Keratinocyte (primary cell): Measurements from ENCODE around the gene MSANTD3. TPM values are rescaled to one million over a fixed set of nuclear protein-coding genes. Genes with fewer than 3 reads are reported as not detected.
A peak's percentile ranks its signal among the peaks of the same experiment; 100 is the strongest.

ENCODE experiments used
- DNase-seq: peaks from one replicate; pipeline ENCODE4 v3.0.0-alpha.2; 2011; ENCODE audit warnings: low read depth, missing footprints, low spot score
- FAIRE-seq: peaks from 2 replicates; lab custom pipeline; 2011; peaks lifted over from hg19 to GRCh38; lab: Jason Lieb, UNC
- H2AFZ ChIP-seq: 2 replicates; pipeline ENCODE4 v1.6.0; 2012; ENCODE audit warnings: low read length, control low read depth, inconsistent platforms; ENCODE audit not compliant: control insufficient read depth
- H3K27ac ChIP-seq: 2 replicates; pipeline ENCODE4 v1.5.1; 2011; ENCODE audit warnings: low read length; ENCODE audit not compliant: control insufficient read depth, insufficient read depth
- H3K27me3 ChIP-seq: 3 replicates; pipeline ENCODE4 v1.6.0; 2011; ENCODE audit warnings: low read length; ENCODE audit not compliant: control insufficient read depth, insufficient read depth; ENCODE audit errors: extremely low read depth
- H3K36me3 ChIP-seq, 2 experiments: 2 replicates in 1 of 2; 3 replicates in 1 of 2; pipeline ENCODE4 v1.5.1; 2011; ENCODE audit warnings: low read length in 2 of 2, mild to moderate bottlenecking in 1 of 2; ENCODE audit not compliant: control insufficient read depth in 2 of 2, insufficient read depth in 2 of 2; ENCODE audit errors: extremely low read depth in 1 of 2
- H3K4me1 ChIP-seq: 3 replicates; pipeline ENCODE4 v1.5.1; 2011; ENCODE audit warnings: low read length; ENCODE audit not compliant: control insufficient read depth, insufficient read depth; ENCODE audit errors: extremely low read depth
- H3K4me2 ChIP-seq: 3 replicates; pipeline ENCODE4 v1.6.0; 2011; ENCODE audit warnings: low read depth, low read length; ENCODE audit not compliant: control insufficient read depth, insufficient read depth; ENCODE audit errors: extremely low read depth
- H3K4me3 ChIP-seq, 3 experiments: fragments of 200-600 bp in 1 of 3; sonication (generic) in 1 of 3; 2 replicates in 2 of 3; 3 replicates in 1 of 3; pipeline ENCODE4 v1.5.1; 2011 to 2016; ENCODE audit warnings: low read length in 3 of 3, mild to moderate bottlenecking in 3 of 3, control low read depth in 2 of 3, inconsistent platforms in 1 of 3, low read depth in 1 of 3, mixed read lengths in 1 of 3, mixed run types in 1 of 3, moderate library complexity in 1 of 3; ENCODE audit not compliant: control insufficient read depth in 2 of 3, insufficient read depth in 2 of 3; ENCODE audit errors: extremely low read depth in 1 of 3
- H3K79me2 ChIP-seq: 2 replicates; pipeline ENCODE4 v1.6.0; 2012; ENCODE audit warnings: low read length; ENCODE audit not compliant: control insufficient read depth, insufficient read depth
- H3K9ac ChIP-seq: 3 replicates; pipeline ENCODE4 v1.6.0; 2011; ENCODE audit warnings: low read length; ENCODE audit not compliant: control insufficient read depth, insufficient read depth; ENCODE audit errors: extremely low read depth
- H3K9me1 ChIP-seq: 3 replicates; pipeline ENCODE4 v1.6.0; 2011; ENCODE audit warnings: low read length; ENCODE audit not compliant: control insufficient read depth, insufficient read depth; ENCODE audit errors: extremely low read depth
- H3K9me3 ChIP-seq: 2 replicates; pipeline ENCODE4 v1.5.1; 2012; ENCODE audit warnings: low read depth, low read length; ENCODE audit not compliant: control insufficient read depth
- H4K20me1 ChIP-seq: 3 replicates; pipeline ENCODE4 v1.6.0; 2011; ENCODE audit warnings: low read length; ENCODE audit not compliant: control insufficient read depth, insufficient read depth; ENCODE audit errors: extremely low read depth
- EZH2 ChIP-seq: IDR thresholded peaks from one replicate; pipeline ENCODE4 v1.6.1; 2012; ENCODE audit warnings: inconsistent platforms, mild to moderate bottlenecking, low read length, moderate library complexity
- dilution Hi-C: fragments of 300-500 bp; cut with MboI; formaldehyde crosslinking; loops from one replicate; pipeline ENCODE4 v1.7.0; 2020; ENCODE audit warnings: low sequenced_read_pairs; ENCODE audit not compliant: extremely low pct_ligation_motif_present
- polyA plus RNA-seq, 5 experiments: library from polyadenylated mRNA; depleted of rRNA in 3 of 5; stranded (reverse) in 3 of 5; stranded (forward) in 1 of 5; unstranded in 1 of 5; fragments of >200 nt; gene quantifications; 1 replicate in 1 of 5; 2 replicates in 3 of 5; 3 replicates in 1 of 5; pipeline versions ENCODE4 v1.2.1 to v1.2.3, GENCODE V29; 2011 to 2012; ENCODE audit warnings: missing spikeins in 2 of 5, low read depth in 1 of 5, low replicate concordance in 1 of 5
- TF ChIP-seq, protein P1 (sequence below), 3 experiments: IDR thresholded peaks in 1 of 3; conservative IDR thresholded peaks in 1 of 3; optimal IDR thresholded peaks in 1 of 3; 2 replicates in 2 of 3; 3 replicates in 1 of 3; pipeline versions ENCODE3 to v1.5.1; 2011; ENCODE audit warnings: low read length in 3 of 3, mild to moderate bottlenecking in 3 of 3, moderate library complexity in 2 of 3, control low read depth in 1 of 3, inconsistent platforms in 1 of 3; ENCODE audit not compliant: insufficient read depth in 2 of 3; ENCODE audit errors: extremely low read depth in 1 of 3

The MSANTD3 gene
- polyA plus RNA-seq, 1 donor (not counting 4 experiments of a cell fraction or from before 2014, with no cell fraction given): 50.7 TPM

DNA sequence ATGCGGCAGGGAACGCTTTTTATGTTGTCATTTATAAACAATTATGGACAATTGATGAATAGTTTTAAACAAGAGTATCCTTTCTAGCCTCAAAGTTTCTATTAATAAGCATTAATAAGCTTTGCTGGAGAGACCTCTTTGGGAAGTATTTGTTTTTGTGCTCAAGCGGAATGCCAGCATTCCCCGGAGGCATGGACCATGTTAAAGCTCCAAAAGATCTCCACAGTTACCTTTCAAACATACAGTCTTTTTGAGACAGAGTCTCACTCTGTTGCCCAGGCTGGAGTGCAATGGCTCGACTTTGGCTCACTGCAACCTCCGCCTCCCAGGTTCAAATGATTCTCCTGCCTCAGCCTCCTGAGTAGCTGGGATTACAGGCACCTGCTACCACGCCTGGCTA, 9.6 kb downstream of the MSANTD3 start:
- Histone ChIP-seq H3K4me1 (peaks cover 10% of the 10 kb centered on the region), H4K20me1 (peaks cover 2% of the 10 kb centered on the region)
- no peak for DNase-seq

DNA sequence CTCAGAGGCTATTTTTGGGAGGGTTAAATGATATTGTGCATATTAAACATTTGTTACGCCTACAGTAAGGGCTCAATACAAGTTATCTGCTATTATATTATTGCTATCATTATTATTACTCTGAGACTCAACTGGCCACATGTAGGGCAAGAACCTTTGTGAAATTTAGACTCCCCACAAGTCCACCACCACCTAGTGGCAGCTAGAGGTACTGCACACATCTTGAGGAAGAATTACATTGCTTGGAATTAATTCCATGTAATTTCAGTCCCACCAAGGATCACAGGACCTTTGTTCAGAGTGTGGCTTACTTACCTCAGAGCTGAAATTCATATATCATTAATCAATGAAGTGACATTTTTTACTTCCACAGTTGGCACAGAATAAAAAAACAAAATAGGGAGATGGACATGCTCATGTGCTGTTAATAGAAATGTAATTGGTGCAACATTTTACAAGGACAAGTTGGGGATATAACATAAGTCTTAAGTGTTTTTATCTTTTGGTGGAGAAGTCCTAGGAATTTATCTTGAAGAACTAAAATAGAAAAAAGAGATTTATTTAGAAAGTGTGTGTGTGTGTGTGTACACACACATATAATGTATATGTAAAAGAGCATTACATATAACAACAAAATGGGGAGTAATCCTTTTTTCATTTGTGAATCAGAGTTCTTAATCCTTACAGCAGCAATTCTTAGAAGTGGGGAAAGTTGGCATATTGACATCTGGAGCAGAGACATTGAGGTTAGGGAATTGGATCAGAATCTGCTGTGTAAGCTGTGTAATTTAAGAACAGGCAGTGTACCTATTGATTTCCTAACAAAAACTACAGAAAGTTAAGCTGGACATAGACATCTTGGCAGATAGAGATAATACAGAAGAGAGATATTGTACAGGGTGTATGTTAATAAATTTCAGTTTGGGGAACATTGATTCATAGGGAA, 11.2 kb downstream of the MSANTD3 start:
- peaks cover 0 to 16% of the 10 kb centered on the region in 2 experiments for H3K36me3 ChIP-seq
- no peak overlapping the region for H2AFZ ChIP-seq
- peak; percentile 41 for DNase-seq
- H3K4me1 ChIP-seq: no peaks in the 10 kb centered on the region
- TF ChIP-seq, protein P1, sequence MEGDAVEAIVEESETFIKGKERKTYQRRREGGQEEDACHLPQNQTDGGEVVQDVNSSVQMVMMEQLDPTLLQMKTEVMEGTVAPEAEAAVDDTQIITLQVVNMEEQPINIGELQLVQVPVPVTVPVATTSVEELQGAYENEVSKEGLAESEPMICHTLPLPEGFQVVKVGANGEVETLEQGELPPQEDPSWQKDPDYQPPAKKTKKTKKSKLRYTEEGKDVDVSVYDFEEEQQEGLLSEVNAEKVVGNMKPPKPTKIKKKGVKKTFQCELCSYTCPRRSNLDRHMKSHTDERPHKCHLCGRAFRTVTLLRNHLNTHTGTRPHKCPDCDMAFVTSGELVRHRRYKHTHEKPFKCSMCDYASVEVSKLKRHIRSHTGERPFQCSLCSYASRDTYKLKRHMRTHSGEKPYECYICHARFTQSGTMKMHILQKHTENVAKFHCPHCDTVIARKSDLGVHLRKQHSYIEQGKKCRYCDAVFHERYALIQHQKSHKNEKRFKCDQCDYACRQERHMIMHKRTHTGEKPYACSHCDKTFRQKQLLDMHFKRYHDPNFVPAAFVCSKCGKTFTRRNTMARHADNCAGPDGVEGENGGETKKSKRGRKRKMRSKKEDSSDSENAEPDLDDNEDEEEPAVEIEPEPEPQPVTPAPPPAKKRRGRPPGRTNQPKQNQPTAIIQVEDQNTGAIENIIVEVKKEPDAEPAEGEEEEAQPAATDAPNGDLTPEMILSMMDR (optimal IDR thresholded peaks at IDR 0.05 in 1 of 3, IDR thresholded peaks at IDR 0.05 in 1 of 3, conservative IDR thresholded peaks at IDR 0.05 in 1 of 3; ENCODE audit: extremely low read depth in 1 of 3, insufficient read depth in 2 of 3, low read length in 3 of 3): peak; percentile 76 to 90 (median 79)
- TF ChIP-seq EZH2: no peak
- dilution Hi-C loops: no loop called here
- peaks cover 87% of the 10 kb centered on the region for H3K79me2 ChIP-seq
- no peak overlapping the region for H3K4me3 ChIP-seq
- no peaks in the 10 kb centered on the region for H3K9me3 ChIP-seq
- H3K4me2 ChIP-seq: no peak overlapping the region
- H3K9ac ChIP-seq: no peak overlapping the region
- H3K27me3 ChIP-seq: no peaks in the 10 kb centered on the region
- peak; percentile 43 for FAIRE-seq
- peaks cover 2% of the 10 kb centered on the region for H4K20me1 ChIP-seq
- no peak overlapping the region for H3K27ac ChIP-seq
- no peaks in the 10 kb centered on the region for H3K9me1 ChIP-seq

More for the DNA sequence above, 9.6 kb downstream of the MSANTD3 start:
- Histone ChIP-seq H3K4me3 (no peak overlapping the region), H3K27me3 (no peaks in the 10 kb centered on the region), H3K36me3 (peaks cover 0 to 12% of the 10 kb centered on the region in 2 experiments), H3K27ac (no peak overlapping the region), H3K79me2 (peaks cover 90% of the 10 kb centered on the region), H3K4me2 (no peak overlapping the region), H3K9me1 (peaks cover 4% of the 10 kb centered on the region), H3K9ac (no peak overlapping the region), H3K9me3 (no peaks in the 10 kb centered on the region), H2AFZ (no peak overlapping the region)
- no peak for FAIRE-seq
- dilution Hi-C loops: no loop called here
- no peak for TF ChIP-seq EZH2
- TF ChIP-seq, protein P1 (optimal IDR thresholded peaks at IDR 0.05 in 1 of 3, IDR thresholded peaks at IDR 0.05 in 1 of 3, conservative IDR thresholded peaks at IDR 0.05 in 1 of 3; ENCODE audit: extremely low read depth in 1 of 3, insufficient read depth in 2 of 3, low read length in 3 of 3): no peak
